ENCODE results near the gene NNT. TPM values are rescaled to one million over a fixed set of nuclear protein-coding genes. Genes with fewer than 3 reads are reported as not detected.
"Not testable (repeated sequence)": the region's sequence is repeated elsewhere in the genome, so short reads cannot be mapped to it uniquely, and the experiment has no call there.

NNT gene
- polyA plus RNA-seq, 3 donors: 17.1 to 47.2 (median 41.2) TPM

DNA sequence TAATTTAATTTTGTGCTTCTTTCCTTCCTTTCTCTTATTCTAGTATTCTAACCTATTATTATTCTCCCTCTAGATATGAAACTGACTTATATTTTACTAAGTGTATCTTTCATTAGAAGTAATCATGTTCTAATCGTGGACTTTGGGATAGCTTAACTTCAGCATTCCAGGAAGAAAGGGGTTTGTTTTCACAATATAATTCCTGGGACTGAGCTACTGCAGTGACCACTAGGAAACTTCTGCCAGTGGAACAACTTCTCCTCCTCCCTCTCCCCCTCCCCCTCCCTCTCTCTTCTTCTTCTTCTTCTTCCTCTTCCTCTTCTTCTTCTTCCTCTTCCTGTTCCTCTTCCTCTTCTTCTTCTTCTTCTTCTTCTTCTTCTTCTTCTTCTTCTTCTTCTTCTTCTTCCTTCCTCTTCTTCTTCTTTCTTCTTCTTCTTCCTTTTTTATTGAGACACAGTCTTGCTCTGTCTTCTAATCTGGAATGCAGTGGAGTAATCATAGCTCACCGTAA, 127.9 kb downstream of the NNT start:
- no peaks in the 10 kb centered on the region for H4K20me1 ChIP-seq (ENCODE audit: insufficient read depth, low read length)
- H3K9me3 ChIP-seq (replicated peaks in 1 of 2; ENCODE audit: control insufficient read depth in 1 of 2, insufficient read depth in 1 of 2, low read length in 2 of 2): peaks cover 7% of the 10 kb centered on the region in 2 donors
- peak overlapping the region in 2 of 7 donors; percentile 3 to 7 for H3K27ac Mint-ChIP-seq
- no peak overlapping the region for H3K4me3 ChIP-seq (replicated peaks in 1 of 3; ENCODE audit: low read depth in 2 of 3, low read length in 3 of 3)
- H3K9me3 Mint-ChIP-seq: peaks cover 0 to 9% (median 6%) of the 10 kb centered on the region in 7 donors
- intact Hi-C loops (cut with micrococcal nuclease): no loop called here
- H3K4me2 ChIP-seq (replicated peaks; ENCODE audit: extremely low read depth, low read length, poor library complexity, severe bottlenecking): no peak overlapping the region
- H3K9ac ChIP-seq (ENCODE audit: insufficient read depth, low read length, poor library complexity, severe bottlenecking): no peak overlapping the region
- no peaks in the 10 kb centered on the region for H3K27me3 ChIP-seq (ENCODE audit: control insufficient read depth in 2 of 2, insufficient read depth in 2 of 2, low read length in 2 of 2)
- no CpG with 5 or more reads among the region's 2 CpGs for WGBS (ENCODE audit: insufficient coverage)
- H3K27me3 Mint-ChIP-seq (ENCODE audit: low read depth in 3 of 3): peaks cover 0 to 10% (median 3%) of the 10 kb centered on the region in 3 donors
- H3K36me3 ChIP-seq (replicated peaks in 1 of 2; ENCODE audit: control insufficient read depth in 1 of 2, insufficient read depth in 2 of 2, low read length in 2 of 2): no peaks in the 10 kb centered on the region
- no peak for TF ChIP-seq CTCF (IDR thresholded peaks at IDR 0.05)
- no peak for DNase-seq
- no peaks in the 10 kb centered on the region for H3K4me1 Mint-ChIP-seq
- H3K27ac ChIP-seq (ENCODE audit: low read depth in 1 of 2, low read length in 2 of 2): no peak overlapping the region
- H3K79me2 ChIP-seq (ENCODE audit: insufficient read depth, low read length): no peaks in the 10 kb centered on the region
- no peak overlapping the region for H2AFZ ChIP-seq (ENCODE audit: insufficient read depth, low read depth, low read length, poor library complexity, severe bottlenecking)
- H3K36me3 Mint-ChIP-seq: no peaks in the 10 kb centered on the region
- no peaks in the 10 kb centered on the region for H3K4me1 ChIP-seq (ENCODE audit: control insufficient read depth in 1 of 2, insufficient read depth in 2 of 2, low read length in 2 of 2)
- H3K4me3 Mint-ChIP-seq: no peak overlapping the region

DNA sequence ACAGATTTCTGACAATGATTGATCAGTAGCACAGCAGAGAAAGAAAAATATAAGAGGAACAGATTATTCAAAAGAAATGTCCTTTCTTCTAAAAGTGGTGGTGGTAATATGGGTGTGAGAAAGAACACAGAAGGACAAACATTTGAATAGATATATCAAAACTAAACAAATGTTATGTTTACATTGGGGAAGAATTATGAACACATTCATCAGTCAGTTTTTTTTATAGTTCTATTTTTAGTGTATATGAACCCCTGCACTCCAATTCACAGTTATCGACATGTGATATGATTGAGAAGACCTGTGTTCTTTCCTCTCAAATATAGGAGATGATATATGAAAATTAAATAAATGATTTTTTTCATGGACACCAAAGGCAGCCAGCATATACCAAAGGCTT, 128.6 kb downstream of the NNT start:
- WGBS (ENCODE audit: insufficient coverage): no CpG with 5 or more reads among the region's 1 CpG
- Mint-ChIP-seq H3K27ac (no peak overlapping the region), H3K36me3 (no peaks in the 10 kb centered on the region), H3K9me3 (peaks cover 0 to 9% (median 6%) of the 10 kb centered on the region in 7 donors), H3K4me3 (no peak overlapping the region), H3K4me1 (no peaks in the 10 kb centered on the region), H3K27me3 (ENCODE audit: low read depth in 3 of 3) (peaks cover 0 to 10% (median 3%) of the 10 kb centered on the region in 3 donors)
- Histone ChIP-seq H3K27me3 (ENCODE audit: control insufficient read depth in 2 of 2, insufficient read depth in 2 of 2, low read length in 2 of 2) (no peaks in the 10 kb centered on the region), H3K9ac (ENCODE audit: insufficient read depth, low read length, poor library complexity, severe bottlenecking) (no peak overlapping the region), H3K79me2 (ENCODE audit: insufficient read depth, low read length) (no peaks in the 10 kb centered on the region), H3K4me1 (ENCODE audit: control insufficient read depth in 1 of 2, insufficient read depth in 2 of 2, low read length in 2 of 2) (no peaks in the 10 kb centered on the region), H4K20me1 (ENCODE audit: insufficient read depth, low read length) (no peaks in the 10 kb centered on the region), H2AFZ (ENCODE audit: insufficient read depth, low read depth, low read length, poor library complexity, severe bottlenecking) (no peak overlapping the region), H3K4me3 (replicated peaks in 1 of 3; ENCODE audit: low read depth in 2 of 3, low read length in 3 of 3) (no peak overlapping the region), H3K27ac (ENCODE audit: low read depth in 1 of 2, low read length in 2 of 2) (no peak overlapping the region), H3K4me2 (replicated peaks; ENCODE audit: extremely low read depth, low read length, poor library complexity, severe bottlenecking) (no peak overlapping the region), H3K9me3 (replicated peaks in 1 of 2; ENCODE audit: control insufficient read depth in 1 of 2, insufficient read depth in 1 of 2, low read length in 2 of 2) (peaks cover 7% of the 10 kb centered on the region in 2 donors), H3K36me3 (replicated peaks in 1 of 2; ENCODE audit: control insufficient read depth in 1 of 2, insufficient read depth in 2 of 2, low read length in 2 of 2) (no peaks in the 10 kb centered on the region)
- no peak for TF ChIP-seq CTCF (IDR thresholded peaks at IDR 0.05)
- intact Hi-C loops (cut with micrococcal nuclease): no loop called here
- DNase-seq: no peak

- peak overlapping the region in 1 of 7 donors; percentile 54 for H3K27ac Mint-ChIP-seq
- WGBS (ENCODE audit: insufficient coverage): 97% methylated on average over 31 of the region's 32 CpGs
These were observed 143.1 kb downstream of the NNT start for GRCh38 chr5:43745923-43746548.

More at GRCh38 chr5:43745923-43746548, 143.1 kb downstream of the NNT start:
- H3K27ac ChIP-seq (ENCODE audit: low read depth in 1 of 2, low read length in 2 of 2); H4K20me1 ChIP-seq (ENCODE audit: insufficient read depth, low read length); H3K4me3 ChIP-seq (replicated peaks in 1 of 3; ENCODE audit: low read depth in 2 of 3, low read length in 3 of 3); H3K36me3 Mint-ChIP-seq; H3K4me1 Mint-ChIP-seq; H3K4me1 ChIP-seq (ENCODE audit: control insufficient read depth in 1 of 2, insufficient read depth in 2 of 2, low read length in 2 of 2); H3K9ac ChIP-seq (ENCODE audit: insufficient read depth, low read length, poor library complexity, severe bottlenecking); intact Hi-C loops (cut with micrococcal nuclease); H3K36me3 ChIP-seq (replicated peaks in 1 of 2; ENCODE audit: control insufficient read depth in 1 of 2, insufficient read depth in 2 of 2, low read length in 2 of 2); DNase-seq; H3K4me3 Mint-ChIP-seq; H3K4me2 ChIP-seq (replicated peaks; ENCODE audit: extremely low read depth, low read length, poor library complexity, severe bottlenecking); H3K27me3 Mint-ChIP-seq (ENCODE audit: low read depth in 3 of 3); H2AFZ ChIP-seq (ENCODE audit: insufficient read depth, low read depth, low read length, poor library complexity, severe bottlenecking); H3K79me2 ChIP-seq (ENCODE audit: insufficient read depth, low read length); H3K27me3 ChIP-seq (ENCODE audit: control insufficient read depth in 2 of 2, insufficient read depth in 2 of 2, low read length in 2 of 2): not testable (repeated sequence)
- H3K9me3 Mint-ChIP-seq: peaks cover 8 to 21% (median 13%) of the 10 kb centered on the region in 7 donors
- H3K9me3 ChIP-seq (replicated peaks in 1 of 2; ENCODE audit: control insufficient read depth in 1 of 2, insufficient read depth in 1 of 2, low read length in 2 of 2): peaks cover 0 to 12% of the 10 kb centered on the region in 2 donors
